K562 (cell line): ENCODE data around the gene RBBP4. TPM values are rescaled to one million over a fixed set of nuclear protein-coding genes. Genes with fewer than 3 reads are reported as not detected.

Experiments used
- HLTF ChIP-seq: fragments of 450-650 bp; IDR thresholded peaks from 2 replicates; pipeline ENCODE4 v1.6.1; 2016
- MBD2 ChIP-seq: sonication (generic); IDR thresholded peaks from 2 replicates; pipeline ENCODE4 v1.6.1; 2016; ENCODE audit warnings: low read depth, borderline replicate concordance
- MIER1 ChIP-seq: fragments of 450-650 bp; IDR thresholded peaks from 2 replicates; pipeline ENCODE4 v1.6.1; 2016; ENCODE audit warnings: antibody characterized with exemption, mild to moderate bottlenecking, low read depth
- MTA2 ChIP-seq: fragments of 450-650 bp; IDR thresholded peaks from 2 replicates; pipeline ENCODE4 v1.6.1; 2016; ENCODE audit warnings: low read depth
- OTX1 ChIP-seq: fragments of 450-650 bp; formaldehyde crosslinking; IDR thresholded peaks from 2 replicates; pipeline ENCODE4 v1.4.0; 2022; ENCODE audit warnings: mild to moderate bottlenecking
- SMAD3 ChIP-seq: fragments of 450-650 bp; formaldehyde crosslinking; conservative IDR thresholded peaks from 2 replicates; pipeline ENCODE4 v1.4.0; 2020; ENCODE audit warnings: mild to moderate bottlenecking
- STAT6 ChIP-seq: sonication (generic); formaldehyde crosslinking; IDR thresholded peaks from 2 replicates; pipeline ENCODE4 v1.8.1; 2023; ENCODE audit warnings: mild to moderate bottlenecking, missing genetic modification reagents
- ZBTB17 ChIP-seq: fragments of 450-650 bp; formaldehyde crosslinking; IDR thresholded peaks from 2 replicates; pipeline ENCODE4 v1.4.0; 2020; ENCODE audit warnings: mild to moderate bottlenecking
- ZBTB2 ChIP-seq: fragments of 450-650 bp; IDR thresholded peaks from 2 replicates; pipeline ENCODE4 v1.6.1; 2016; ENCODE audit warnings: antibody characterized with exemption
- ZFPM2 ChIP-seq: fragments of 250-450 bp; sonication (Bioruptor Pico); IDR thresholded peaks from 2 replicates; pipeline ENCODE4 v1.5.1; 2022; ENCODE audit warnings: mild to moderate bottlenecking
- ZNF354B ChIP-seq: fragments of 250-450 bp; sonication (Bioruptor Pico); IDR thresholded peaks from 2 replicates; pipeline ENCODE4 v1.4.0; 2020
- ZNF395 ChIP-seq: fragments of 200-800 bp; sonication (Bioruptor generic); IDR thresholded peaks from 2 replicates; pipeline ENCODE4 v1.6.1; 2017; ENCODE audit warnings: missing genetic modification characterization, missing compliant biosample characterization
- ZNF699 ChIP-seq: fragments of 250-450 bp; sonication (Bioruptor Pico); IDR thresholded peaks from 2 replicates; pipeline ENCODE4 v1.8.0; 2021; ENCODE audit warnings: mild to moderate bottlenecking, moderate library complexity; ENCODE audit not compliant: insufficient replicate concordance
- ZNF76 ChIP-seq: fragments of 250-450 bp; sonication (Bioruptor Pico); IDR thresholded peaks from 2 replicates; pipeline ENCODE4 v1.4.0; 2020; ENCODE audit warnings: mild to moderate bottlenecking, moderate library complexity, borderline replicate concordance
- polyA plus RNA-seq, 8 experiments: library from polyadenylated mRNA; depleted of rRNA in 4 of 8; stranded (reverse) in 5 of 8; unstranded in 3 of 8; fragments of >200 nt; fragmentation: Nextera tagmentation in 2 of 8; fragmentation: Illumina TruSeq in 1 of 8; extraction: Ambion mirVana in 2 of 8; extraction: Trizol in 1 of 8; gene quantifications; 2 replicates each; pipeline versions ENCODE4 v1.2.1 to v1.2.3, GENCODE V29; 2011 to 2014; ENCODE audit warnings: inconsistent platforms in 1 of 8, missing spikeins in 1 of 8
- total RNA-seq, 7 experiments: library from RNA; depleted of rRNA in 6 of 7; stranded (reverse); fragments of >200 nt in 6 of 7; fragmentation: Illumina TruSeq in 2 of 7; extraction: Trizol in 2 of 7; gene quantifications; 2 replicates each; pipeline versions ENCODE4 v1.2.1 to v1.2.3, GENCODE V29; 2011 to 2021; ENCODE audit warnings: low replicate concordance in 1 of 7

Gene RBBP4
- total and polyA plus RNA-seq, 9 of the 15 experiments (the other 6 are each of a cell fraction or from before 2014, with no cell fraction given) = 185 to 409 (median 259) TPM

DNA sequence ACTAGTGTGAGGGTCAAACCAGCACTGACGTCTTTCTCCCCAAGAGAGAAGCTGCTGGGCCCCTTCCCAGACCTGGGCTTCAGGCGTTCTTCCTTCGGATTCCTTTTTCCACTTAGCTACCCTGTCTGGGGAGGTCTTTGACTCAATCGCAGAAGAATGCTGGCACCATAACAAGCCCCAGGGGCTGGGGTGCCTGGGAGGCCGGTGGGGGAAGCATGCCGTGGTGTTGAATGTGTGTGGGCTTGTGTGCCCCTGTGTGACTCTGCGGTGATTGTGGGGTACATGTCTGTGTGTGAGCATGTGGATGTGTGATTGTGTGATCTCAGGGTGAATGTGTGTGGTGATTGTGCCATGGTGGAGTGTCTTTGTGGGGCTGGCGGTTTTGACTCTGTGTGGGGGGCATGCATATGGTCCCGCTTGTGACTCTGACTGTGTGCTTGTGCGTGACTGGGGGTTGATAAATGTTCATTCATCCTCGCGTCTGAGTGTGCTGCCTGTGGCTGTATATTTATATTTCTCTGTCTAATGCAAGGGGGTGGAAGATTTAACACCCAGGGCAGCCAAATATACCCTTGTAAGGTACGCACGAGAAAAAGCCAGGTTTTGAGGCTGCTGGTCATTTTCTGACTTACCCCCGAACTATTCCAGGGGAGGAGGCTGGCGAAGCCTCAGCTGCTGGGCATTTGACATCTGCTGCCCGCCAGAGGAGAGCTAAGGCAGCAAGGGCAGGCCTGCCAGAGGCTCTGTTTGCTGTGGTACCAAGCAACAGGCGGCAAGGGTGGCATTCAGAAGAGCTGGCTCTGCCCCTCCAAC is 52.7 kb downstream of the RBBP4 start (continued):
- TF ChIP-seq ZNF354B = no peak
- peak; percentile 61; the same call in 1 of the 2 replicates for TF ChIP-seq HLTF
- 0 out of 2 replicates have a peak, but pooled peaks have one; percentile 19 for TF ChIP-seq OTX1 (CRISPR knock-in tag)
- 0 out of 2 replicates have a peak, but pooled peaks have one; percentile 5 for TF ChIP-seq MTA2
- TF ChIP-seq MIER1 = 0 out of 2 replicates have a peak, but pooled peaks have one; percentile 52
- no peak for TF ChIP-seq ZNF699 (CRISPR knock-in tag)
- TF ChIP-seq ZBTB17 = 0 out of 2 replicates have a peak, but pooled peaks have one; percentile 32
- TF ChIP-seq SMAD3 = no peak
- peak; percentile 67; the same call in 1 of the 2 replicates for TF ChIP-seq ZBTB2
- 0 out of 2 replicates have a peak, but pooled peaks have one; percentile 33 for TF ChIP-seq STAT6 (CRISPR knock-in tag)
- TF ChIP-seq ZNF395 (CRISPR knock-in tag) = no peak
- TF ChIP-seq MBD2 = peak; percentile 9; the same call in 1 of the 2 replicates
- no peak for TF ChIP-seq ZFPM2 (CRISPR knock-in tag)
- TF ChIP-seq ZNF76 (CRISPR knock-in tag) = no peak
